IMR-90 (cell line): Measurements from ENCODE around the gene COX10. TPM values are rescaled to one million over a fixed set of nuclear protein-coding genes. Genes with fewer than 3 reads are reported as not detected.

Source experiments
- ATAC-seq: fragments of 200-7000 bp; cut with Tn5 transposase; 2 replicates; pipeline ENCODE4 v1.9.1; 2020; ENCODE audit warnings: low read depth, mild to moderate bottlenecking, moderate library complexity
- BruUV-seq: library from RNA; stranded (reverse); fragments of 400-500 nt; replicated peaks from 2 replicates; lab custom pipeline; 2021; lab: Mats Ljungman, UMichigan
- CTCF ChIA-PET: fragments of 300-600 bp; formaldehyde crosslinking; extraction: SDS; loops from one replicate; lab custom pipeline; 2021; ENCODE audit warnings: antibody characterized with exemption; lab: Yijun Ruan, JAX
- POLR2A ChIA-PET: fragments of 300-600 bp; sonication (Branson Sonifier 250); formaldehyde crosslinking; loops from one replicate; lab custom pipeline; 2022; ENCODE audit warnings: antibody characterized with exemption; ENCODE audit not compliant: unreplicated experiment; lab: Charles Lee
- DNase-seq: peaks from one replicate; pipeline ENCODE4 v3.0.0; 2013
- H2AFZ ChIP-seq: replicated peaks from 2 replicates; pipeline ENCODE3; 2013; ENCODE audit warnings: low read length, mild to moderate bottlenecking; ENCODE audit not compliant: poor library complexity
- H2AK5ac ChIP-seq: 2 replicates; pipeline ENCODE4 v1.6.1; 2013; ENCODE audit warnings: low read depth, low read length, inconsistent platforms
- H2AK9ac ChIP-seq: replicated peaks from 2 replicates; pipeline ENCODE3; 2013; ENCODE audit warnings: mild to moderate bottlenecking, low read depth, low read length, moderate library complexity; ENCODE audit not compliant: poor library complexity
- H2BK120ac ChIP-seq: 2 replicates; pipeline ENCODE4 v1.6.1; 2013; ENCODE audit warnings: low read depth, low read length, inconsistent platforms
- H2BK15ac ChIP-seq: 3 replicates; pipeline ENCODE4 v1.6.1; 2013; ENCODE audit warnings: low read depth, low read length, inconsistent platforms
- H2BK20ac ChIP-seq: 2 replicates; pipeline ENCODE4 v1.6.1; 2013; ENCODE audit warnings: low read depth, mild to moderate bottlenecking, inconsistent platforms, low read length, moderate library complexity
- H2BK5ac ChIP-seq: 2 replicates; pipeline ENCODE4 v1.6.1; 2013; ENCODE audit warnings: mild to moderate bottlenecking, low read depth, low read length, inconsistent platforms; ENCODE audit not compliant: poor library complexity, severe bottlenecking
- H3K14ac ChIP-seq: replicated peaks from 2 replicates; pipeline ENCODE4 v1.6.1; 2013; ENCODE audit warnings: low read depth, low read length, inconsistent platforms
- H3K18ac ChIP-seq: 2 replicates; pipeline ENCODE4 v1.6.1; 2013; ENCODE audit warnings: low read depth, low read length, control low read depth
- H3K23ac ChIP-seq: 2 replicates; pipeline ENCODE4 v1.6.1; 2013; ENCODE audit warnings: low read depth, low read length, inconsistent platforms
- H3K27ac ChIP-seq: 2 replicates; pipeline ENCODE4 v1.5.1; 2013; ENCODE audit warnings: mild to moderate bottlenecking, control low read depth, low read length; ENCODE audit not compliant: insufficient read depth
- H3K27me3 ChIP-seq: 2 replicates; pipeline ENCODE4 v1.6.1; 2013; ENCODE audit warnings: low read length; ENCODE audit not compliant: control insufficient read depth, insufficient read depth
- H3K36me3 ChIP-seq: 2 replicates; pipeline ENCODE4 v1.6.1; 2013; ENCODE audit warnings: low read length, mixed read lengths; ENCODE audit not compliant: control insufficient read depth, insufficient read depth
- H3K4ac ChIP-seq: 2 replicates; pipeline ENCODE4 v1.6.1; 2013; ENCODE audit warnings: low read depth, low read length, inconsistent platforms
- H3K4me1 ChIP-seq: 2 replicates; pipeline ENCODE4 v1.6.1; 2013; ENCODE audit warnings: low read length, mixed read lengths; ENCODE audit not compliant: control insufficient read depth, insufficient read depth
- H3K4me2 ChIP-seq: 2 replicates; pipeline ENCODE4 v1.6.1; 2013; ENCODE audit warnings: low read depth, mild to moderate bottlenecking, control low read depth, low read length, moderate library complexity
- H3K4me3 ChIP-seq: 2 replicates; pipeline ENCODE4 v1.5.1; 2013; ENCODE audit warnings: low read depth, mild to moderate bottlenecking, control low read depth, low read length, moderate library complexity; ENCODE audit not compliant: insufficient read depth
- H3K56ac ChIP-seq: 2 replicates; pipeline ENCODE4 v1.6.1; 2013; ENCODE audit warnings: low read length, inconsistent platforms; ENCODE audit not compliant: insufficient read depth; ENCODE audit errors: extremely low read depth
- H3K79me1 ChIP-seq, 2 experiments: 2 replicates each; pipeline ENCODE4 v1.6.1; 2013; ENCODE audit warnings: low read length in 2 of 2, inconsistent platforms in 1 of 2, low read depth in 1 of 2
- H3K9ac ChIP-seq: 2 replicates; pipeline ENCODE4 v1.6.1; 2013; ENCODE audit warnings: low read depth, low read length, control low read depth
- H3K9me1 ChIP-seq: 2 replicates; pipeline ENCODE4 v1.6.1; 2013; ENCODE audit warnings: low read length, inconsistent platforms; ENCODE audit not compliant: insufficient read depth
- H3K9me3 ChIP-seq: 2 replicates; pipeline ENCODE4 v1.6.1; 2013; ENCODE audit warnings: low read length; ENCODE audit not compliant: control insufficient read depth, insufficient read depth
- H4K20me1 ChIP-seq: 2 replicates; pipeline ENCODE4 v1.6.1; 2013; ENCODE audit warnings: low read length, inconsistent platforms; ENCODE audit not compliant: insufficient read depth
- H4K5ac ChIP-seq: 2 replicates; pipeline ENCODE4 v1.6.1; 2013; ENCODE audit warnings: mild to moderate bottlenecking, low read depth, low read length, control low read depth
- H4K8ac ChIP-seq, 2 experiments: 2 replicates each; pipeline ENCODE4 v1.6.1; 2013; ENCODE audit warnings: low read depth in 2 of 2, low read length in 2 of 2, control low read depth in 1 of 2, inconsistent platforms in 1 of 2
- H4K91ac ChIP-seq: 2 replicates; pipeline ENCODE4 v1.6.1; 2013; ENCODE audit warnings: low read depth, low read length, inconsistent platforms; ENCODE audit not compliant: insufficient read depth
- CHD1 ChIP-seq: IDR thresholded peaks from 2 replicates; pipeline ENCODE4 v1.6.1; 2012; ENCODE audit warnings: low read depth, low read length, improper control_type of control experiment
- ELK1 ChIP-seq: fragments of 150-350 bp; IDR thresholded peaks from 2 replicates; pipeline ENCODE4 v1.6.1; 2016; ENCODE audit warnings: low read depth, mild to moderate bottlenecking, low read length, moderate library complexity, borderline replicate concordance
- FOS ChIP-seq: fragments of 150-350 bp; IDR thresholded peaks from 2 replicates; pipeline ENCODE4 v1.6.1; 2016; ENCODE audit warnings: low read depth, low read length
- MAFK ChIP-seq: IDR thresholded peaks from 2 replicates; pipeline ENCODE4 v1.6.1; 2012; ENCODE audit warnings: low read depth, low read length, improper control_type of control experiment
- NFE2L2 ChIP-seq: fragments of 150-350 bp; IDR thresholded peaks from 2 replicates; pipeline ENCODE4 v1.6.1; 2016; ENCODE audit warnings: low read depth, mild to moderate bottlenecking, low read length
- RCOR1 ChIP-seq: IDR thresholded peaks from 2 replicates; pipeline ENCODE4 v1.6.1; 2012; ENCODE audit warnings: mild to moderate bottlenecking, low read length, improper control_type of control experiment; ENCODE audit not compliant: insufficient replicate concordance
- WGBS, 2 experiments: methylation state at CpG; one replicate each; pipeline versions ENCODE4 v1.1.5 to v1.1.7; 2013; ENCODE audit warnings: missing lambda C conversion rate in 2 of 2; ENCODE audit not compliant: insufficient read length in 1 of 2; ENCODE audit errors: extremely low coverage in 2 of 2; 5-methylcytosine and 5-hydroxymethylcytosine counted together
- dilution Hi-C: fragments of 300-500 bp; cut with HindIII; formaldehyde crosslinking; loops from one replicate; pipeline ENCODE4 v1.14.3; 2018; ENCODE audit warnings: low sequenced_read_pairs; ENCODE audit not compliant: unreplicated experiment
- in situ Hi-C: fragments of 300-500 bp; cut with MboI; formaldehyde crosslinking; loops from 3 replicates; pipeline ENCODE4 v1.14.3; 2019; ENCODE audit warnings: low sequenced_read_pairs, inconsistent platforms, mixed read lengths
- intact Hi-C: fragments of 100-400 bp; cut with micrococcal nuclease; formaldehyde crosslinking; loops from 2 replicates; pipeline ENCODE4 v1.10.0; 2022
- polyA plus RNA-seq, 3 experiments: library from polyadenylated mRNA; depleted of rRNA; stranded (reverse); fragments of >200 nt; gene quantifications; 2 replicates each; pipeline ENCODE4 v1.2.3, GENCODE V29; 2012; ENCODE audit warnings: low replicate concordance in 1 of 3
- total RNA-seq: library from RNA; depleted of rRNA; stranded (reverse); fragments of >200 nt; gene quantifications from 2 replicates; pipeline ENCODE4 v1.2.3, GENCODE V29; 2012

Gene COX10
- total and polyA plus RNA-seq, 2 of the 4 experiments (the other 2 are of a cell fraction): 15.4 to 16.1 TPM

- TF ChIP-seq MAFK: no peak
- no peak for TF ChIP-seq NFE2L2
- no peak for TF ChIP-seq RCOR1
- TF ChIP-seq FOS: no peak
- no peak for TF ChIP-seq CHD1
- TF ChIP-seq ELK1: no peak
- H2BK15ac ChIP-seq: no peak overlapping the region
- H3K4me1 ChIP-seq: 0 out of 2 replicates have a peak, but pooled peaks cover 3% of the 10 kb centered on the region
- no peak overlapping the region for H2AFZ ChIP-seq
- ATAC-seq (no peak), DNase-seq (no peak)
- BruUV-seq: no TSS peak
- no peaks in the 10 kb centered on the region for H3K27me3 ChIP-seq
- no peak overlapping the region for H2BK20ac ChIP-seq
- peaks cover 2% of the 10 kb centered on the region; the same call in 1 of the 2 replicates for H3K9me3 ChIP-seq
- no peak overlapping the region for H2AK5ac ChIP-seq
- in situ Hi-C loops: no loop called here
- no peak overlapping the region for H3K18ac ChIP-seq
- H2AK9ac ChIP-seq: no peak overlapping the region
- intact Hi-C loops: loop anchor here (10.0 kb wide), 1 partner anchor 167 kb away; no protein-coding TSS in a partner anchor
- CTCF ChIA-PET: interaction anchor here (1.6 kb wide), 1 partner anchor 16 kb away, joined by 3 read pairs; no protein-coding TSS in a partner anchor
- H4K8ac ChIP-seq: no peak overlapping the region
- H3K23ac ChIP-seq: no peak overlapping the region
- H4K20me1 ChIP-seq: no peaks in the 10 kb centered on the region
- no peak overlapping the region for H3K56ac ChIP-seq
- H2BK5ac ChIP-seq: no peak overlapping the region
- H3K4me3 ChIP-seq: no peak overlapping the region
- peaks cover 17 to 44% of the 10 kb centered on the region in 2 experiments for H3K79me1 ChIP-seq
- no peak overlapping the region for H3K9ac ChIP-seq
- H3K36me3 ChIP-seq: peaks cover 4% of the 10 kb centered on the region; the same call in 1 of the 2 replicates
- dilution Hi-C loops: no loop called here
- H3K14ac ChIP-seq: no peak overlapping the region
- H3K4ac ChIP-seq: no peak overlapping the region
- no peak overlapping the region for H4K5ac ChIP-seq
- WGBS, 2 experiments: no CpG with 5 or more reads among the region's 4 CpGs
- H2BK120ac ChIP-seq: no peak overlapping the region
- H3K9me1 ChIP-seq: peaks cover under 1% of the 10 kb centered on the region; the same call in 1 of the 2 replicates
- no peak overlapping the region for H4K91ac ChIP-seq
- POLR2A ChIA-PET: no interaction called here
- no peak overlapping the region for H3K4me2 ChIP-seq
- H3K27ac ChIP-seq: no peak overlapping the region
These were observed 17.6 kb upstream of the COX10 start for GRCh38 chr17:14051692-14052091.
